ENCODE results near the gene CFAP44.
"Not testable (repeated sequence)": the region's sequence is repeated elsewhere in the genome, so short reads cannot be mapped to it uniquely, and the experiment has no call there.

The CFAP44 gene

DNA sequence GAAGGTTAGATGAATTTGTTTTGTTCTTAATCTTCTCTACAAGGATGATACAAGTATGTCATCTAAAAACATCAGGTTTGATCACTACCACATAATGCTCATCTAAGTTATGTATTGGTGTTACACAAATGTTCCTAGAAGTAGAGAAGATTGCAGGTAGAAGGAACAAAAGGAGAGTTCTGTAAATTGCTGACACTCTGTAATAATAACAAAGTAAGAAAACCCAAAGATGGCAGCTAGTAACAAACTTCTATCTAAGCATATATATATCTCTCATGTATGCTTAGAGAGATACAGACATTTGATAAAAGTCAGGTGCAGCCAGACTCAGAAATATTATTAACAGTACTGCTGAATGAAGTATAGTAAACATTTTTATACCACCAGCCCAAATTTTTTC is 20.2 kb upstream of the CFAP44 start:
- H3K9ac ChIP-seq (ENCODE audit: low read depth, low read length, poor library complexity, severe bottlenecking): no peak overlapping the region
- no peaks in the 10 kb centered on the region for H3K27me3 ChIP-seq (ENCODE audit: insufficient read depth, low read length, poor library complexity, severe bottlenecking)
- H3K9me3 ChIP-seq (ENCODE audit: insufficient read depth, low read depth, low read length): no peaks in the 10 kb centered on the region
- H3K4me2 ChIP-seq (ENCODE audit: low read depth, low read length, poor library complexity, severe bottlenecking): no peak overlapping the region
- H3K9me2 ChIP-seq (replicated peaks; ENCODE audit: low read depth, low read length): no peaks in the 10 kb centered on the region
- H4K20me1 ChIP-seq (ENCODE audit: insufficient read depth, low read length, poor library complexity, severe bottlenecking): no peaks in the 10 kb centered on the region
- H3K4me3 ChIP-seq (ENCODE audit: low read length, poor library complexity, severe bottlenecking): no peak overlapping the region
- H3K36me3 ChIP-seq (ENCODE audit: insufficient read depth, low read length): peaks cover 30% of the 10 kb centered on the region; the same call in 1 of the 2 replicates
- TF ChIP-seq, protein P1, sequence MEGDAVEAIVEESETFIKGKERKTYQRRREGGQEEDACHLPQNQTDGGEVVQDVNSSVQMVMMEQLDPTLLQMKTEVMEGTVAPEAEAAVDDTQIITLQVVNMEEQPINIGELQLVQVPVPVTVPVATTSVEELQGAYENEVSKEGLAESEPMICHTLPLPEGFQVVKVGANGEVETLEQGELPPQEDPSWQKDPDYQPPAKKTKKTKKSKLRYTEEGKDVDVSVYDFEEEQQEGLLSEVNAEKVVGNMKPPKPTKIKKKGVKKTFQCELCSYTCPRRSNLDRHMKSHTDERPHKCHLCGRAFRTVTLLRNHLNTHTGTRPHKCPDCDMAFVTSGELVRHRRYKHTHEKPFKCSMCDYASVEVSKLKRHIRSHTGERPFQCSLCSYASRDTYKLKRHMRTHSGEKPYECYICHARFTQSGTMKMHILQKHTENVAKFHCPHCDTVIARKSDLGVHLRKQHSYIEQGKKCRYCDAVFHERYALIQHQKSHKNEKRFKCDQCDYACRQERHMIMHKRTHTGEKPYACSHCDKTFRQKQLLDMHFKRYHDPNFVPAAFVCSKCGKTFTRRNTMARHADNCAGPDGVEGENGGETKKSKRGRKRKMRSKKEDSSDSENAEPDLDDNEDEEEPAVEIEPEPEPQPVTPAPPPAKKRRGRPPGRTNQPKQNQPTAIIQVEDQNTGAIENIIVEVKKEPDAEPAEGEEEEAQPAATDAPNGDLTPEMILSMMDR (conservative IDR thresholded peaks at IDR 0.05; ENCODE audit: low read length): no peak
- TF ChIP-seq EZH2phosphoT487 (IDR thresholded peaks at IDR 0.05; ENCODE audit: borderline replicate concordance): no peak
- no peak overlapping the region for H2AFZ ChIP-seq (ENCODE audit: low read length)
- H3F3A ChIP-seq (ENCODE audit: low read depth): no peaks in the 10 kb centered on the region
- H3K4me1 ChIP-seq (ENCODE audit: insufficient read depth, low read length, poor library complexity, severe bottlenecking): no peaks in the 10 kb centered on the region
- no peaks in the 10 kb centered on the region for H3K79me2 ChIP-seq (ENCODE audit: insufficient read depth, low read length)

DNA sequence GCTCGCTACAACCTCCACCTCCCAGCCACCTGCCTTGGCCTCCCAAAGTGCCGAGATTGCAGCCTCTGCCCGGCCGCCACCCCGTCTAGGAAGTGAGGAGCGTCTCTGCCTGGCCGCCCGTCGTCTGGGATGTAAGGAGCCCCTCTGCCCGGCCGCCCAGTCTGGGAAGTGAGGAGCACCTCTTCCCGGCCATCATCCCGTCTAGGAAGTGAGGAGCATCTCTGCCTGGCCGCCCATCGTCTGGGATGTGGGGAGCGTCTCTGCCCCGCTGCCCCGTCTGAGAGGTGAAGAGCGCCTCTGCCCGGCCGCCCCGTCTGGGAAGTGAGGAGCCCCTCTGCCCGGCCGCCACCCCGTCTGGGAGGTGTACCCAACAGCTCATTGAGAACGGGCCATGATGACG is 17.3 kb upstream of the CFAP44 start:
- not testable (repeated sequence) for H3K9me2 ChIP-seq (replicated peaks; ENCODE audit: low read depth, low read length); H3K9me3 ChIP-seq (ENCODE audit: insufficient read depth, low read depth, low read length); H4K20me1 ChIP-seq (ENCODE audit: insufficient read depth, low read length, poor library complexity, severe bottlenecking); H3K4me1 ChIP-seq (ENCODE audit: insufficient read depth, low read length, poor library complexity, severe bottlenecking); H2AFZ ChIP-seq (ENCODE audit: low read length); H3K27me3 ChIP-seq (ENCODE audit: insufficient read depth, low read length, poor library complexity, severe bottlenecking); H3K9ac ChIP-seq (ENCODE audit: low read depth, low read length, poor library complexity, severe bottlenecking); H3K79me2 ChIP-seq (ENCODE audit: insufficient read depth, low read length); H3K4me2 ChIP-seq (ENCODE audit: low read depth, low read length, poor library complexity, severe bottlenecking); H3F3A ChIP-seq (ENCODE audit: low read depth); H3K4me3 ChIP-seq (ENCODE audit: low read length, poor library complexity, severe bottlenecking)
- peaks cover 24% of the 10 kb centered on the region; the same call in 1 of the 2 replicates for H3K36me3 ChIP-seq (ENCODE audit: insufficient read depth, low read length)

- Histone ChIP-seq H3K9me2 (replicated peaks; ENCODE audit: low read depth, low read length) (no peaks in the 10 kb centered on the region), H3F3A (ENCODE audit: low read depth) (no peaks in the 10 kb centered on the region; the same call in 1 of the 2 replicates), H3K4me2 (ENCODE audit: low read depth, low read length, poor library complexity, severe bottlenecking) (no peak overlapping the region), H4K20me1 (ENCODE audit: insufficient read depth, low read length, poor library complexity, severe bottlenecking) (no peaks in the 10 kb centered on the region), H3K36me3 (ENCODE audit: insufficient read depth, low read length) (peaks cover 37% of the 10 kb centered on the region; the same call in 1 of the 2 replicates), H3K4me1 (ENCODE audit: insufficient read depth, low read length, poor library complexity, severe bottlenecking) (no peaks in the 10 kb centered on the region), H3K9me3 (ENCODE audit: insufficient read depth, low read depth, low read length) (no peaks in the 10 kb centered on the region), H3K27me3 (ENCODE audit: insufficient read depth, low read length, poor library complexity, severe bottlenecking) (no peaks in the 10 kb centered on the region), H3K4me3 (ENCODE audit: low read length, poor library complexity, severe bottlenecking) (no peak overlapping the region), H3K79me2 (ENCODE audit: insufficient read depth, low read length) (no peaks in the 10 kb centered on the region), H2AFZ (ENCODE audit: low read length) (no peak overlapping the region), H3K9ac (ENCODE audit: low read depth, low read length, poor library complexity, severe bottlenecking) (no peak overlapping the region)
- TF ChIP-seq EZH2phosphoT487 (IDR thresholded peaks at IDR 0.05; ENCODE audit: borderline replicate concordance): no peak
- TF ChIP-seq, protein P1 (conservative IDR thresholded peaks at IDR 0.05; ENCODE audit: low read length): no peak
Measured at GRCh38 chr3:113455446-113455845, 14.2 kb upstream of the CFAP44 start.

GRCh38 chr3:113454630-113455029 is 13.3 kb upstream of the CFAP44 start:
- Histone ChIP-seq H3K4me3 (ENCODE audit: low read length, poor library complexity, severe bottlenecking) (no peak overlapping the region), H2AFZ (ENCODE audit: low read length) (no peak overlapping the region), H3F3A (ENCODE audit: low read depth) (no peaks in the 10 kb centered on the region; the same call in 1 of the 2 replicates), H3K9me2 (replicated peaks; ENCODE audit: low read depth, low read length) (no peaks in the 10 kb centered on the region), H3K4me2 (ENCODE audit: low read depth, low read length, poor library complexity, severe bottlenecking) (no peak overlapping the region), H3K4me1 (ENCODE audit: insufficient read depth, low read length, poor library complexity, severe bottlenecking) (no peaks in the 10 kb centered on the region), H3K9me3 (ENCODE audit: insufficient read depth, low read depth, low read length) (no peaks in the 10 kb centered on the region), H3K9ac (ENCODE audit: low read depth, low read length, poor library complexity, severe bottlenecking) (no peak overlapping the region), H3K27me3 (ENCODE audit: insufficient read depth, low read length, poor library complexity, severe bottlenecking) (no peaks in the 10 kb centered on the region), H3K79me2 (ENCODE audit: insufficient read depth, low read length) (no peaks in the 10 kb centered on the region), H4K20me1 (ENCODE audit: insufficient read depth, low read length, poor library complexity, severe bottlenecking) (no peaks in the 10 kb centered on the region), H3K36me3 (ENCODE audit: insufficient read depth, low read length) (peaks cover 30% of the 10 kb centered on the region; the same call in 1 of the 2 replicates)
- TF ChIP-seq EZH2phosphoT487 (IDR thresholded peaks at IDR 0.05; ENCODE audit: borderline replicate concordance): no peak
